Kidney epithelial cell (primary cell): Measurements from ENCODE around the gene ZMYND19. TPM values are rescaled to one million over a fixed set of nuclear protein-coding genes. Genes with fewer than 3 reads are reported as not detected.
A peak's percentile ranks its signal among the peaks of the same experiment; 100 is the strongest.

Experiments used
- DNase-seq: peaks from one replicate; pipeline ENCODE4 v3.0.0-alpha.2; 2010; ENCODE audit warnings: low read depth
- H3K27me3 ChIP-seq: 2 replicates; pipeline ENCODE4 v1.6.0; 2011; ENCODE audit warnings: low read length; ENCODE audit not compliant: control insufficient read depth, insufficient read depth
- H3K36me3 ChIP-seq: 2 replicates; pipeline ENCODE4 v1.5.1; 2011; ENCODE audit warnings: low read length; ENCODE audit not compliant: control insufficient read depth, insufficient read depth
- H3K4me3 ChIP-seq: 2 replicates; pipeline ENCODE4 v1.5.1; 2011; ENCODE audit warnings: low read depth, mild to moderate bottlenecking, control low read depth, low read length
- CTCF ChIP-seq: IDR thresholded peaks from 2 replicates; pipeline ENCODE4 v1.5.1; 2011; ENCODE audit warnings: mild to moderate bottlenecking, moderate library complexity, low read length, control low read depth, inconsistent platforms; ENCODE audit not compliant: insufficient read depth, poor library complexity, severe bottlenecking
- total RNA-seq: library from RNA; depleted of rRNA; stranded (reverse); fragments of >200 nt; gene quantifications from 2 replicates; pipeline ENCODE4 v1.2.3, GENCODE V29; 2015

The ZMYND19 gene
- total RNA-seq, 1 donor from 2014 or later, result 27.1 TPM

- DNase-seq, result no peak
- peaks cover 2% of the 10 kb centered on the region for H3K36me3 ChIP-seq
Observed at GRCh38 chr9:137586854-137587253, 3.5 kb downstream of the ZMYND19 start.

GRCh38 chr9:137583957-137584356, 6.4 kb downstream of the ZMYND19 start:
- Histone ChIP-seq H3K4me3 (no peak overlapping the region), H3K36me3 (peaks cover 2% of the 10 kb centered on the region), H3K27me3 (no peaks in the 10 kb centered on the region)
- no peak for TF ChIP-seq CTCF
- DNase-seq, result no peak

More at GRCh38 chr9:137586854-137587253, 3.5 kb downstream of the ZMYND19 start:
- H3K4me3 ChIP-seq, result no peak overlapping the region
- no peak for TF ChIP-seq CTCF
- H3K27me3 ChIP-seq, result no peaks in the 10 kb centered on the region

DNA sequence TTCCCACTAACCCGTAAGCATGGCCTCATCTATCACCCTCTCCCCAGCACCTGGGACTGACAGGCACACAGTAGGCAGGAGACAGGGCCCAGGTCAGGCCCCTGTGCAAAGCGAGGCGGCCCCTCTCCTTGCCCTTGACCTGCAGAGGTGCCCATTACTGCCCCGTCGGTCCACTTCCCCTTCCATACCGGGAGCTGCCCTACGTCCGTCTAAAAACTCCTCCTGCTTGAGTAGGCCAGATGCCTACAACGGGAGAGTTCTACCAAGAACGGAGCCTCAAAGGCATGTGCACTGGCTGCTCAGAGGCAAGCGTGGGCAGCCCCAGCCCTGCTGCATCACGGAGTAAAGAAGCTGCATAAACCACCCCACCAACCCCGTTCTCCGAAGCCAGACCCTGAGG, 7.0 kb downstream of the ZMYND19 start:
- H3K36me3 ChIP-seq, result no peaks in the 10 kb centered on the region

GRCh38 chr9:137582286-137582860, 7.9 kb downstream of the ZMYND19 start:
- TF ChIP-seq CTCF, result peak; percentile 34
- Histone ChIP-seq H3K27me3 (no peaks in the 10 kb centered on the region), H3K36me3 (no peaks in the 10 kb centered on the region), H3K4me3 (no peak overlapping the region)
- DNase-seq, result no peak

More for the DNA sequence above, 7.0 kb downstream of the ZMYND19 start:
- no peaks in the 10 kb centered on the region for H3K27me3 ChIP-seq
- no peak for TF ChIP-seq CTCF
- no peak for DNase-seq
- no peak overlapping the region for H3K4me3 ChIP-seq

DNA sequence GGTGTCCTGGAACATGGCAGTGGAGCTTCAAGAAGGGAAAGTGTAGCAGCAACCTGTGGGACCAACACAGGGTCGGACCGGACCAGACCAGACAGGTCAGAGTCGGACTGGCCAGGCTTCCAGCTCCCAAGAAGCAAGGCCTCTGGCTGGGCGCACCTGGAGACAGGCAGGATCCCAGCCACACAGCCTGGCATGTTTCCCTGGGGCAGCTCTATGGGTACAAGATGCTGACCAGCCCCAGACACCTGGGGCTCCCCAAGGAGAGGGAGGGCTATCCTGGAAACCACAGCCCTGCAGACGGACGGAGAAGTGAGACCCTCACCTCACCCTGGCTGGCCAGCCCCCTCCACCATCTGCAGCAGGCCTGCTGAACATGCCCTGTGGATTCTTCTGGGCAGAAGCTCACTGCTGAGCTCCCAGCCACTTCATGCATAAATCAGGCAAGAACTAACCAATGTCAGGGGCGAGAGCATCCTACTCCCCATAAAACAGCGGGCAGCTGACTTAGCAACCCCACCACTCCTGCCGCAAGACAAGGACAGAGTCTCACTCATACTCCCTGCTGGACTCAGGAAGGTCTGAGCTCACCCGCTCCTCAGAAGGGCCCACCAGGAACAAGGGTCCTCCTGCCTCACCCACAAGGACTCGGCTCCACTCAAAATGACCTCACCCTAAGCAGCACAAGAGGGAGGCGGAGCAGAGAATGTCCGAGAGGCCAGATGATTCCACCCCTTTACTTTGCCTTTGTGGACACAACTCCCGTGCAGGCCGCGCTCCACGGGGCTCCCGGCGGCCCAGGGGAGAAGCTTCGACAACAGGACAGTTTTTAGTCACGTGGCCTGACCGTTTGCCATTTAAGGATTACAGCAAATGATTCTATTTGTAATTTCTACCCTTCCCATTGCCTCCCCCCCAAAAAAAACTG, 8.7 kb downstream of the ZMYND19 start:
- no peak for TF ChIP-seq CTCF
- Histone ChIP-seq H3K4me3 (no peak overlapping the region), H3K36me3 (no peaks in the 10 kb centered on the region), H3K27me3 (no peaks in the 10 kb centered on the region)
- DNase-seq, result no peak

GRCh38 chr9:137580954-137581322, 9.4 kb downstream of the ZMYND19 start:
- DNase-seq, result no peak
- H3K4me3 ChIP-seq, result no peak overlapping the region
- no peaks in the 10 kb centered on the region for H3K27me3 ChIP-seq
- TF ChIP-seq CTCF, result no peak
- peaks cover 1% of the 10 kb centered on the region for H3K36me3 ChIP-seq
